ENCODE results near the gene EVX1. TPM values are rescaled to one million over a fixed set of nuclear protein-coding genes. Genes with fewer than 3 reads are reported as not detected.

Gene EVX1
- total RNA-seq (under 1 TPM; 0.25 to 0.63 TPM), polyA plus RNA-seq (ENCODE audit: insufficient read depth, low read depth, low replicate concordance) (1.4 TPM)
- long read RNA-seq, donor 1 = 0 reads
- long read RNA-seq, donor 2 = 0 reads

- intact Hi-C loops (cut with DNase I; ENCODE audit: low total_unique reads) = no loop called here
- Histone ChIP-seq H3K27me3 (no peaks in the 10 kb centered on the region), H3K36me3 (ENCODE audit: low read depth, missing control alignments) (no peaks in the 10 kb centered on the region), H3K4me1 (peaks cover 21% of the 10 kb centered on the region), H3K9me3 (no peaks in the 10 kb centered on the region), H3K4me3 (peak within 1 kb of the TSS in 1 of 2 donors; percentile 18), H3K27ac (no peak within 1 kb of the TSS)
- DNase-seq = no peak
- no peak for TF ChIP-seq CTCF (IDR thresholded peaks at IDR 0.05)
- no peak for TF ChIP-seq POLR2A (IDR thresholded peaks at IDR 0.05)
- 3% methylated on average over 24 to 55 of the region's 62 CpGs for WGBS, 2 donors
Measured at GRCh38 chr7:27242555-27243339, at the start of gene EVX1. EVX1 (plus strand) TSS chr7:27242802; CDS start chr7:27243031, 229 bp downstream.

GRCh38 chr7:27193335-27194001, 49.1 kb upstream of the EVX1 start:
- TF ChIP-seq CTCF (IDR thresholded peaks at IDR 0.05) (no peak), POLR2A (IDR thresholded peaks at IDR 0.05) (no peak)
- Histone ChIP-seq H3K9me3 (no peaks in the 10 kb centered on the region), H3K36me3 (ENCODE audit: low read depth, missing control alignments) (no peaks in the 10 kb centered on the region), H3K27ac (no peak overlapping the region), H3K4me3 (no peak overlapping the region), H3K27me3 (no peaks in the 10 kb centered on the region), H3K4me1 (peaks cover 9% of the 10 kb centered on the region)
- WGBS, 2 donors = 19% methylated on average over 29 of the region's 29 CpGs
- intact Hi-C loops (cut with DNase I; ENCODE audit: low total_unique reads) = loop anchor here (10.0 kb wide), 2 partner anchors 741 to 891 kb away; no protein-coding TSS in a partner anchor
- peak; percentile 9 for DNase-seq

GRCh38 chr7:27194002-27194352, 48.6 kb upstream of the EVX1 start:
- no peak for DNase-seq
- no peaks in the 10 kb centered on the region for H3K36me3 ChIP-seq (ENCODE audit: low read depth, missing control alignments)
- no peak for TF ChIP-seq CTCF (IDR thresholded peaks at IDR 0.05)
- no peak for TF ChIP-seq POLR2A (IDR thresholded peaks at IDR 0.05)
- peaks cover 9% of the 10 kb centered on the region for H3K4me1 ChIP-seq
- 39 to 42% methylated on average over 2 of the region's 2 CpGs for WGBS, 2 donors
- no peak overlapping the region for H3K4me3 ChIP-seq
- H3K27ac ChIP-seq = no peak overlapping the region
- no peaks in the 10 kb centered on the region for H3K9me3 ChIP-seq
- intact Hi-C loops (cut with DNase I; ENCODE audit: low total_unique reads) = loop anchor here (10.0 kb wide), 2 partner anchors 741 to 891 kb away; no protein-coding TSS in a partner anchor
- H3K27me3 ChIP-seq = no peaks in the 10 kb centered on the region

GRCh38 chr7:27194686-27195379, 47.8 kb upstream of the EVX1 start:
- intact Hi-C loops (cut with DNase I; ENCODE audit: low total_unique reads) = loop anchor here (10.0 kb wide), 2 partner anchors 740 to 890 kb away; no protein-coding TSS in a partner anchor
- Histone ChIP-seq H3K36me3 (ENCODE audit: low read depth, missing control alignments) (no peaks in the 10 kb centered on the region), H3K27ac (no peak overlapping the region), H3K27me3 (no peaks in the 10 kb centered on the region), H3K4me1 (peaks cover 9% of the 10 kb centered on the region), H3K9me3 (no peaks in the 10 kb centered on the region), H3K4me3 (no peak overlapping the region)
- TF ChIP-seq POLR2A (IDR thresholded peaks at IDR 0.05) (no peak), CTCF (IDR thresholded peaks at IDR 0.05) (no peak)
- WGBS, 2 donors = 40 to 44% methylated on average over 9 of the region's 9 CpGs
- no peak for DNase-seq
